ENCODE data around the gene PRPF39. TPM values are rescaled to one million over a fixed set of nuclear protein-coding genes. Genes with fewer than 3 reads are reported as not detected.
A peak's percentile ranks its signal among the peaks of the same experiment; 100 is the strongest.
"Not testable (repeated sequence)": the region's sequence is repeated elsewhere in the genome, so short reads cannot be mapped to it uniquely, and the experiment has no call there.

PRPF39 gene
- total RNA-seq, 2 donors from 2014 or later = 40.5 to 49.7 TPM

GRCh38 chr14:45065540-45065939, 18.4 kb upstream of the PRPF39 start:
- no peak for DNase-seq
- Mint-ChIP-seq H3K4me1 (ENCODE audit: low read depth) (no peaks in the 10 kb centered on the region), H3K27ac (no peak overlapping the region), H3K27me3 (ENCODE audit: low read depth) (no peaks in the 10 kb centered on the region), H3K9me3 (no peaks in the 10 kb centered on the region), H3K4me3 (no peak overlapping the region), H3K36me3 (ENCODE audit: insufficient read depth in 2 of 2) (no peaks in the 10 kb centered on the region)
- ATAC-seq (replicated peaks in 1 of 2) = no peak

GRCh38 chr14:45065956-45066355, 18.0 kb upstream of the PRPF39 start:
- Mint-ChIP-seq H3K27ac (no peak overlapping the region), H3K9me3 (no peaks in the 10 kb centered on the region), H3K36me3 (ENCODE audit: insufficient read depth in 2 of 2) (no peaks in the 10 kb centered on the region), H3K4me1 (ENCODE audit: low read depth) (no peaks in the 10 kb centered on the region), H3K27me3 (ENCODE audit: low read depth) (no peaks in the 10 kb centered on the region), H3K4me3 (no peak overlapping the region)
- DNase-seq (no peak), ATAC-seq (replicated peaks in 1 of 2) (no peak)

GRCh38 chr14:45066667-45067066, 17.2 kb upstream of the PRPF39 start:
- Mint-ChIP-seq H3K27ac (no peak overlapping the region), H3K4me3 (no peak overlapping the region), H3K4me1 (ENCODE audit: low read depth) (no peaks in the 10 kb centered on the region), H3K27me3 (ENCODE audit: low read depth) (no peaks in the 10 kb centered on the region), H3K36me3 (ENCODE audit: insufficient read depth in 2 of 2) (no peaks in the 10 kb centered on the region), H3K9me3 (no peaks in the 10 kb centered on the region)
- ATAC-seq (replicated peaks in 1 of 2) (no peak), DNase-seq (no peak)

- Mint-ChIP-seq H3K36me3 (ENCODE audit: insufficient read depth in 2 of 2) (no peaks in the 10 kb centered on the region), H3K27ac (no peak overlapping the region), H3K4me3 (no peak overlapping the region), H3K27me3 (ENCODE audit: low read depth) (no peaks in the 10 kb centered on the region), H3K4me1 (ENCODE audit: low read depth) (no peaks in the 10 kb centered on the region), H3K9me3 (no peaks in the 10 kb centered on the region)
- ATAC-seq (replicated peaks in 1 of 2) (no peak), DNase-seq (no peak)
Observed at GRCh38 chr14:45068396-45068795, 15.5 kb upstream of the PRPF39 start.

GRCh38 chr14:45070215-45070614, 13.7 kb upstream of the PRPF39 start:
- Mint-ChIP-seq H3K36me3 (ENCODE audit: insufficient read depth in 2 of 2) (no peaks in the 10 kb centered on the region), H3K27ac (no peak overlapping the region), H3K4me1 (ENCODE audit: low read depth) (no peaks in the 10 kb centered on the region), H3K4me3 (no peak overlapping the region), H3K27me3 (ENCODE audit: low read depth) (no peaks in the 10 kb centered on the region), H3K9me3 (no peaks in the 10 kb centered on the region)
- ATAC-seq (replicated peaks in 1 of 2) (no peak), DNase-seq (no peak)

- H3K9me3 Mint-ChIP-seq = no peaks in the 10 kb centered on the region
- no peak overlapping the region for H3K4me3 Mint-ChIP-seq
- H3K27me3 Mint-ChIP-seq (ENCODE audit: low read depth) = no peaks in the 10 kb centered on the region
- no peaks in the 10 kb centered on the region for H3K4me1 Mint-ChIP-seq (ENCODE audit: low read depth)
- no peak overlapping the region for H3K27ac Mint-ChIP-seq
- no peaks in the 10 kb centered on the region for H3K36me3 Mint-ChIP-seq (ENCODE audit: insufficient read depth in 2 of 2)
- ATAC-seq (replicated peaks in 1 of 2) (no peak), DNase-seq (no peak)
Observed at GRCh38 chr14:45072126-45072525, 11.8 kb upstream of the PRPF39 start.

GRCh38 chr14:45073231-45073879, 10.6 kb upstream of the PRPF39 start:
- Mint-ChIP-seq H3K27me3 (ENCODE audit: low read depth) (no peaks in the 10 kb centered on the region), H3K4me1 (ENCODE audit: low read depth) (no peaks in the 10 kb centered on the region), H3K36me3 (ENCODE audit: insufficient read depth in 2 of 2) (no peaks in the 10 kb centered on the region), H3K9me3 (no peaks in the 10 kb centered on the region), H3K27ac (no peak overlapping the region), H3K4me3 (no peak overlapping the region)
- DNase-seq (no peak), ATAC-seq (replicated peaks in 1 of 2) (no peak)

- ATAC-seq (replicated peaks in 1 of 2) (no peak), DNase-seq (no peak)
- no peaks in the 10 kb centered on the region for H3K27me3 Mint-ChIP-seq (ENCODE audit: low read depth)
- H3K27ac Mint-ChIP-seq = no peak overlapping the region
- peaks cover 4% of the 10 kb centered on the region for H3K4me1 Mint-ChIP-seq (ENCODE audit: low read depth)
- no peaks in the 10 kb centered on the region for H3K9me3 Mint-ChIP-seq
- H3K36me3 Mint-ChIP-seq (ENCODE audit: insufficient read depth in 2 of 2) = no peaks in the 10 kb centered on the region
- H3K4me3 Mint-ChIP-seq = no peak overlapping the region
Observed at GRCh38 chr14:45078323-45078722, 5.6 kb upstream of the PRPF39 start.

GRCh38 chr14:45080416-45080968, 3.4 kb upstream of the PRPF39 start:
- H3K4me3 Mint-ChIP-seq; H3K9me3 Mint-ChIP-seq; H3K36me3 Mint-ChIP-seq (ENCODE audit: insufficient read depth in 2 of 2); ATAC-seq (replicated peaks in 1 of 2); H3K27ac Mint-ChIP-seq; DNase-seq; H3K27me3 Mint-ChIP-seq (ENCODE audit: low read depth): not testable (repeated sequence)
- peaks cover 12% of the 10 kb centered on the region for H3K4me1 Mint-ChIP-seq (ENCODE audit: low read depth)

GRCh38 chr14:45081096-45081495, 2.8 kb upstream of the PRPF39 start:
- not testable (repeated sequence) for H3K27ac Mint-ChIP-seq; H3K36me3 Mint-ChIP-seq (ENCODE audit: insufficient read depth in 2 of 2); H3K4me3 Mint-ChIP-seq; H3K9me3 Mint-ChIP-seq; DNase-seq; ATAC-seq (replicated peaks in 1 of 2); H3K27me3 Mint-ChIP-seq (ENCODE audit: low read depth)
- peaks cover 18% of the 10 kb centered on the region for H3K4me1 Mint-ChIP-seq (ENCODE audit: low read depth)

GRCh38 chr14:45082420-45082819, 1.5 kb upstream of the PRPF39 start:
- H3K9me3 Mint-ChIP-seq = no peaks in the 10 kb centered on the region
- ATAC-seq (replicated peaks in 1 of 2) = no peak
- DNase-seq = no peak
- no peak overlapping the region for H3K27ac Mint-ChIP-seq
- peaks cover 2 to 5% of the 10 kb centered on the region in 2 donors for H3K36me3 Mint-ChIP-seq (ENCODE audit: insufficient read depth in 2 of 2)
- H3K4me3 Mint-ChIP-seq = peak overlapping the region in 1 of 2 donors; percentile 20
- no peaks in the 10 kb centered on the region for H3K27me3 Mint-ChIP-seq (ENCODE audit: low read depth)
- H3K4me1 Mint-ChIP-seq (ENCODE audit: low read depth) = peaks cover 31% of the 10 kb centered on the region

GRCh38 chr14:45083617-45083975, 320 bp upstream of the PRPF39 start:
- Mint-ChIP-seq H3K9me3 (no peaks in the 10 kb centered on the region), H3K36me3 (ENCODE audit: insufficient read depth in 2 of 2) (peaks cover 2 to 8% of the 10 kb centered on the region in 2 donors), H3K27ac (peak overlapping the region; percentile 91), H3K27me3 (ENCODE audit: low read depth) (no peaks in the 10 kb centered on the region), H3K4me3 (peak overlapping the region; percentile 94 to 98), H3K4me1 (ENCODE audit: low read depth) (peaks cover 42% of the 10 kb centered on the region)
- no peak for ATAC-seq (replicated peaks in 1 of 2)
- DNase-seq = no peak

GRCh38 chr14:45084946-45085346, 1.0 kb downstream of the PRPF39 start:
- peaks cover 4 to 8% of the 10 kb centered on the region in 2 donors for H3K36me3 Mint-ChIP-seq (ENCODE audit: insufficient read depth in 2 of 2)
- H3K27ac Mint-ChIP-seq = peak overlapping the region; percentile 97
- H3K4me3 Mint-ChIP-seq = peak overlapping the region; percentile 94 to 98
- H3K27me3 Mint-ChIP-seq (ENCODE audit: low read depth) = no peaks in the 10 kb centered on the region
- H3K4me1 Mint-ChIP-seq (ENCODE audit: low read depth) = peaks cover 55% of the 10 kb centered on the region
- ATAC-seq (replicated peaks in 1 of 2) = no peak
- no peak for DNase-seq
- H3K9me3 Mint-ChIP-seq = no peaks in the 10 kb centered on the region

GRCh38 chr14:45089813-45090212, 5.9 kb downstream of the PRPF39 start:
- Mint-ChIP-seq H3K27ac (peak overlapping the region; percentile 0), H3K27me3 (ENCODE audit: low read depth) (no peaks in the 10 kb centered on the region), H3K4me1 (ENCODE audit: low read depth) (peaks cover 75% of the 10 kb centered on the region), H3K36me3 (ENCODE audit: insufficient read depth in 2 of 2) (peaks cover 4 to 19% of the 10 kb centered on the region in 2 donors), H3K4me3 (peak overlapping the region; percentile 15 to 17), H3K9me3 (no peaks in the 10 kb centered on the region)
- peak; percentile 18 to 32 for DNase-seq
- peak; percentile 99 for ATAC-seq (replicated peaks in 1 of 2)

Measured in activated T-cell treated with anti-CD3 and anti-CD28 coated beads, Interleukin-2, amount 50 U/mL, for 72 hours (primary cell).